Suppressor macrophage (primary cell): Measurements from ENCODE around the gene TFPT.

Experiments used
- DNase-seq, 4 experiments: peaks; one replicate each; pipeline ENCODE4 v3.0.0-alpha.2; 2020 to 2022

Gene TFPT

GRCh38 chr19:54069470-54069869 lies 46.0 kb downstream of the TFPT start:
- DNase-seq = no peak

- peak in 1 of 4 experiments; percentile 24 for DNase-seq
Measured at GRCh38 chr19:54063350-54064116, 51.9 kb downstream of the TFPT start, which contains the start of gene VSTM1. Gene VSTM1, minus strand, starts transcription at chr19:54063897. Its CDS starts 120 bp downstream, at chr19:54063777.

- DNase-seq = peak; percentile 70 to 88 (median 74)
Measured at GRCh38 chr19:54062643-54063042, 52.8 kb downstream of the TFPT start.
